ENCODE measurements around the gene CDYL2.

DNA sequence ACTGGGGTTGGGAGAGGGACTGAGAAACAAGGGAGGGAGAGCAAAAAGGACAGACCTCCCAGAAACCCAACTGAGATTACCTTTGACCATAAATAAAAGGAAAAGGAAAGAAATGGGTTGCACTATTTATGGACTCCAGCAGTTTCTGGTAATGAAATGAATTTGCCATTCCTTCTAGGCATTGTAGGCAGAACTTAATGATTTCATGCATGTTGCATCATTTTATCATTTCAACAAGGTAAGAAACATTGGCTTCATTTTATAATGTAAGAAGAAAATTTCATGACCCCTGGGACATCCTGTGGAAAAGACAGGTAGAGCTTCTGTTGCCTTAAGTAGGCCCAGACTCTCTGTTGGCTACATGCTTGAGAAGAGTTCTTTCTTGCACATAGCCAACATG is 8.2 kb upstream of the CDYL2 start:
- TF ChIP-seq, protein P1, sequence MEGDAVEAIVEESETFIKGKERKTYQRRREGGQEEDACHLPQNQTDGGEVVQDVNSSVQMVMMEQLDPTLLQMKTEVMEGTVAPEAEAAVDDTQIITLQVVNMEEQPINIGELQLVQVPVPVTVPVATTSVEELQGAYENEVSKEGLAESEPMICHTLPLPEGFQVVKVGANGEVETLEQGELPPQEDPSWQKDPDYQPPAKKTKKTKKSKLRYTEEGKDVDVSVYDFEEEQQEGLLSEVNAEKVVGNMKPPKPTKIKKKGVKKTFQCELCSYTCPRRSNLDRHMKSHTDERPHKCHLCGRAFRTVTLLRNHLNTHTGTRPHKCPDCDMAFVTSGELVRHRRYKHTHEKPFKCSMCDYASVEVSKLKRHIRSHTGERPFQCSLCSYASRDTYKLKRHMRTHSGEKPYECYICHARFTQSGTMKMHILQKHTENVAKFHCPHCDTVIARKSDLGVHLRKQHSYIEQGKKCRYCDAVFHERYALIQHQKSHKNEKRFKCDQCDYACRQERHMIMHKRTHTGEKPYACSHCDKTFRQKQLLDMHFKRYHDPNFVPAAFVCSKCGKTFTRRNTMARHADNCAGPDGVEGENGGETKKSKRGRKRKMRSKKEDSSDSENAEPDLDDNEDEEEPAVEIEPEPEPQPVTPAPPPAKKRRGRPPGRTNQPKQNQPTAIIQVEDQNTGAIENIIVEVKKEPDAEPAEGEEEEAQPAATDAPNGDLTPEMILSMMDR (conservative IDR thresholded peaks at IDR 0.05 in 1 of 2, IDR thresholded peaks at IDR 0.05 in 1 of 2; ENCODE audit: extremely low read depth in 1 of 2, insufficient read depth in 1 of 2, low read depth in 1 of 2, low read length in 2 of 2), result no peak
- TF ChIP-seq EZH2 (IDR thresholded peaks at IDR 0.05; ENCODE audit: borderline replicate concordance, low read length), result no peak
